H1 (cell line): ENCODE data around the gene FARS2. TPM values are rescaled to one million over a fixed set of nuclear protein-coding genes. Genes with fewer than 3 reads are reported as not detected.

Experiments
- ASH2L ChIP-seq: fragments of 200-600, 300-600 bp; sonication (generic); IDR thresholded peaks from one replicate; pipeline ENCODE4 v1.7.1; 2017; ENCODE audit warnings: low read length
- BACH1 ChIP-seq: IDR thresholded peaks from 2 replicates; pipeline ENCODE4 v1.6.1; 2012; ENCODE audit warnings: low read length, improper control_type of control experiment
- CHD7 ChIP-seq: fragments of 300-600 bp; sonication (generic); IDR thresholded peaks from 2 replicates; pipeline ENCODE4 v1.7.1; 2012; ENCODE audit warnings: low read length, moderate library complexity, mild to moderate bottlenecking, inconsistent platforms; ENCODE audit not compliant: insufficient replicate concordance
- EGR1 ChIP-seq: IDR thresholded peaks from 2 replicates; pipeline ENCODE4 v1.6.1; 2011; ENCODE audit warnings: low read depth, low read length, borderline replicate concordance
- EZH2 ChIP-seq: fragments of 200-600 bp; sonication (generic); IDR thresholded peaks from 2 replicates; pipeline ENCODE4 v1.7.1; 2012; ENCODE audit warnings: low read depth, mild to moderate bottlenecking, moderate library complexity, low read length, inconsistent platforms; ENCODE audit not compliant: severe bottlenecking
- FOSL1 ChIP-seq: IDR thresholded peaks from 2 replicates; pipeline ENCODE4 v1.6.1; 2011; ENCODE audit warnings: mild to moderate bottlenecking, low read depth, low read length, moderate library complexity; ENCODE audit not compliant: insufficient read depth
- KDM1A ChIP-seq: fragments of 200-600, 300-600 bp; sonication (generic); IDR thresholded peaks from 2 replicates; pipeline ENCODE4 v1.7.1; 2016; ENCODE audit warnings: mild to moderate bottlenecking, low read length, borderline replicate concordance
- KDM4A ChIP-seq: IDR thresholded peaks from one replicate; pipeline ENCODE4 v1.7.1; 2012; ENCODE audit warnings: low read depth, mild to moderate bottlenecking, moderate library complexity, low read length, inconsistent platforms; ENCODE audit not compliant: severe bottlenecking
- MAX ChIP-seq: IDR thresholded peaks from 2 replicates; pipeline ENCODE4 v1.6.1; 2012; ENCODE audit warnings: inconsistent platforms
- SIN3A ChIP-seq, 2 experiments: IDR thresholded peaks in 1 of 2; conservative IDR thresholded peaks in 1 of 2; 2 replicates each; pipeline ENCODE4 v1.6.1; 2011 to 2012; ENCODE audit warnings: low read length in 2 of 2, improper control_type of control experiment in 1 of 2, low read depth in 1 of 2, mild to moderate bottlenecking in 1 of 2
- TAF7 ChIP-seq: optimal IDR thresholded peaks from 2 replicates; pipeline ENCODE3; 2011; ENCODE audit warnings: low read depth, mild to moderate bottlenecking, inconsistent platforms, low read length, moderate library complexity, borderline replicate concordance
- TBP ChIP-seq: IDR thresholded peaks from 2 replicates; pipeline ENCODE4 v1.6.1; 2011; ENCODE audit warnings: low read depth, low read length, improper control_type of control experiment
- polyA plus RNA-seq, 7 experiments: library from polyadenylated mRNA; depleted of rRNA in 3 of 7; stranded (reverse) in 5 of 7; unstranded in 2 of 7; fragments of >200 nt in 5 of 7; fragments of 200-250 nt in 2 of 7; gene quantifications; 1 replicate in 5 of 7; 2 replicates in 1 of 7; 4 replicates in 1 of 7; pipeline versions ENCODE4 v1.2.1 to v1.2.3, GENCODE V29; 2011 to 2013; ENCODE audit warnings: missing spikeins in 2 of 7, mixed read lengths in 2 of 7
- total RNA-seq: library from RNA; stranded (reverse); fragmentation: NEBNext Ultra II Directional; extraction: Animal tissue kit (Norgen Biotek cat#: 25700); gene quantifications from 2 replicates; pipeline ENCODE4 v1.2.1, GENCODE V29; 2021

FARS2 gene
- total and polyA plus RNA-seq, 2 of the 8 experiments (the other 6 are each of a cell fraction or from before 2014, with no cell fraction given), result 11.7 to 14.4 TPM

DNA sequence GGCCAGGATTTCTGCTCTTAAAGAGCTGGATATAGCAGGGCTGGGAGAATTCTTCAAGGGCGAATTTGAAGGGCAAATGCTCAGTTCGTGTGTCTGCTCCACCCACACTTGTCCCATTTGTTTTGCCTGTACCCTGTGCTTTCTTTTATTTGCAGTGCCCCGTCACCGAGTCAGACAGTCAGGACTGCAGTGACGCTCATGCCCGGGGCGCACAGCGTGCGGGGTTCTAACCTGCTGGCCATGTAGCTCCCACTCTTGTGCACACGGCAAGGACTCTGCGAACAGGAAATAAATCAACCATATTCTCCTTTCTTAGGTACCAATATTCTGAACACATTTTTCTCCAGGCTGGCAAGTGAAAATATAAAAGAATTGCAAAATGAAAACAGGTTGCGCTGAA, 18.2 kb upstream of the FARS2 start (continued):
- TF ChIP-seq CHD7 (no peak), KDM1A (no peak), BACH1 (no peak), EGR1 (no peak), ASH2L (no peak), TBP (no peak), FOSL1 (no peak), EZH2 (no peak), MAX (no peak), KDM4A (no peak), SIN3A (conservative IDR thresholded peaks at IDR 0.05 in 1 of 2, IDR thresholded peaks at IDR 0.05 in 1 of 2; ENCODE audit: low read depth in 1 of 2, low read length in 2 of 2) (no peak), TAF7 (no peak)
